ENCODE results near the gene MPC1L.
"Not testable (repeated sequence)": the region's sequence is repeated elsewhere in the genome, so short reads cannot be mapped to it uniquely, and the experiment has no call there.

DNA sequence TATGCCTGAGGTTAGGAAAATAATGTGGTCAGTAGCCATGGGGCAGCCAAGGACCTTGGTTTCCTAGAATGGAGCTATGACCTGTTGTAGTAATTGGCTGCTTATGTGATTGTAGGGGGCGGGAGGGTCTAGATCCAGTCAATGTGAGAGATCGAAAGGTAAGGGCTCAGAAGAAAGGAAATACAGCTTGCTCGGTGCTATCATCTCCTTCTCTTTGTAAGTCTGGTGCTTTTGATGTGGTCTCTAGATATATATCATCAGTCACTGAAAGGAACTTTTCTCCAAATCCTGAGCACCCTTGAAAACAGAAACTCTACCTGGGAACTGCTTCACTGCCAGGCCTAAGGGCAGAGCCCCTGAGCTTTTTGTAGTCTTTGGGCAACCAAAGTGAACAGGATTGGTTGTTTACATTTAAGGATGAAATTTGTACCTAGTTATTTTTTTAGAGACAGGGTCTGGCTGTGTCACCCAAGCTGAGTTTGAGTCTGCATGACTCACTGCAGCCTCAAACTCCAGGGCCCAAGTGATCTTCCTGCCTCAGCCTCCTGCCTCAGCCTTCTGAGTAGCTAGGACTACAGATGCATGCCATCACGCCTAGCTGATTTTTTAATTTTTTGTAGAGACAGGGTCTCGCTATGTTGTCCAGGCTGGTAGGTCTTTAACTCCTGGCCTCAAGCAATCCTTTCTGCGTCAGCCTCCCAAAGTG is 33.5 kb upstream of the MPC1L start:
- not testable (repeated sequence) for TF ChIP-seq CTCF, POLR2A (IDR thresholded peaks at IDR 0.05)
